SU-DHL-6 (cell line): ENCODE data around the gene ACAA1.

Source experiments
- H2AFZ ChIP-seq: fragments of 200-600 bp; sonication (generic); 2 replicates; pipeline ENCODE4 v1.6.1; 2014; ENCODE audit warnings: low read depth, mild to moderate bottlenecking, moderate library complexity, mixed read lengths, antibody characterized with exemption, low read length; ENCODE audit not compliant: severe bottlenecking
- H3F3A ChIP-seq: fragments of 200-600 bp; shearing (Covaris generic); 2 replicates; pipeline ENCODE4 v1.6.0; 2016; ENCODE audit warnings: antibody characterized with exemption, mild to moderate bottlenecking; ENCODE audit not compliant: insufficient read depth
- H3K27ac ChIP-seq: fragments of 200-600 bp; sonication (generic); 2 replicates; pipeline ENCODE4 v1.5.1; 2016; ENCODE audit warnings: low read depth, mild to moderate bottlenecking, low read length, moderate library complexity, mixed read lengths
- H3K27me3 ChIP-seq: fragments of 200-600 bp; sonication (generic), shearing (Covaris generic); 2 replicates; pipeline ENCODE4 v1.6.0; 2014; ENCODE audit warnings: mild to moderate bottlenecking, low read length
- H3K36me3 ChIP-seq: fragments of 200-600 bp; sonication (generic); 2 replicates; pipeline ENCODE4 v1.6.1; 2014; ENCODE audit warnings: mild to moderate bottlenecking, low read length, mixed read lengths
- H3K4me2 ChIP-seq: fragments of 300-600, 200-600 bp; shearing (Covaris generic), sonication (generic); 2 replicates; pipeline ENCODE4 v1.6.0; 2014; ENCODE audit warnings: low read length, low read depth, mild to moderate bottlenecking; ENCODE audit not compliant: poor library complexity, severe bottlenecking
- H3K4me3 ChIP-seq: fragments of 200-600 bp; sonication (generic); 2 replicates; pipeline ENCODE4 v1.5.1; 2014; ENCODE audit warnings: antibody characterized with exemption, low read length, mild to moderate bottlenecking, mixed read lengths; ENCODE audit not compliant: insufficient read depth, poor library complexity, severe bottlenecking
- H3K79me2 ChIP-seq: fragments of 200-600 bp; sonication (generic); 2 replicates; pipeline ENCODE4 v1.6.1; 2014; ENCODE audit warnings: mild to moderate bottlenecking, low read length, moderate library complexity; ENCODE audit not compliant: insufficient read depth
- H3K9ac ChIP-seq: fragments of 200-600 bp; sonication (generic); 2 replicates; pipeline ENCODE4 v1.7.0; 2014; ENCODE audit warnings: mild to moderate bottlenecking, low read length
- H3K9me2 ChIP-seq: fragments of 200-600 bp; sonication (generic); replicated peaks from 2 replicates; pipeline ENCODE4 v1.6.1; 2014; ENCODE audit warnings: low read length; ENCODE audit not compliant: insufficient read depth
- H3K9me3 ChIP-seq: fragments of 200-600 bp; sonication (generic); 2 replicates; pipeline ENCODE4 v1.6.1; 2014; ENCODE audit warnings: low read length, mixed read lengths; ENCODE audit not compliant: insufficient read depth
- H4K20me1 ChIP-seq: fragments of 200-600 bp; sonication (generic); 2 replicates; pipeline ENCODE4 v1.6.1; 2014; ENCODE audit warnings: low read depth, mild to moderate bottlenecking, antibody characterized with exemption, low read length, moderate library complexity, mixed read lengths
- EZH2phosphoT487 ChIP-seq: fragments of 200-600 bp; sonication (generic), shearing (Covaris generic); conservative IDR thresholded peaks from 2 replicates; pipeline ENCODE4 v1.6.1; 2018; ENCODE audit warnings: mild to moderate bottlenecking, antibody characterized with exemption, low read length, moderate library complexity, mixed read lengths
- TF ChIP-seq, protein P1 (sequence below): fragments of 200-600 bp; sonication (generic); IDR thresholded peaks from one replicate; pipeline ENCODE4 v1.5.1; 2017; ENCODE audit warnings: antibody characterized with exemption, mild to moderate bottlenecking, low read length, moderate library complexity; ENCODE audit not compliant: insufficient read depth, poor library complexity, severe bottlenecking

ACAA1 gene

GRCh38 chr3:38094999-38095398 is 41.9 kb downstream of the ACAA1 start:
- Histone ChIP-seq H3K27ac (no peak overlapping the region), H3K27me3 (no peaks in the 10 kb centered on the region), H3K9ac (no peak overlapping the region), H3F3A (no peaks in the 10 kb centered on the region), H3K9me2 (no peaks in the 10 kb centered on the region), H3K79me2 (no peaks in the 10 kb centered on the region), H3K4me3 (no peak overlapping the region), H3K9me3 (no peaks in the 10 kb centered on the region), H4K20me1 (no peaks in the 10 kb centered on the region), H2AFZ (no peak overlapping the region), H3K36me3 (no peaks in the 10 kb centered on the region), H3K4me2 (no peak overlapping the region)
- TF ChIP-seq, protein P1, sequence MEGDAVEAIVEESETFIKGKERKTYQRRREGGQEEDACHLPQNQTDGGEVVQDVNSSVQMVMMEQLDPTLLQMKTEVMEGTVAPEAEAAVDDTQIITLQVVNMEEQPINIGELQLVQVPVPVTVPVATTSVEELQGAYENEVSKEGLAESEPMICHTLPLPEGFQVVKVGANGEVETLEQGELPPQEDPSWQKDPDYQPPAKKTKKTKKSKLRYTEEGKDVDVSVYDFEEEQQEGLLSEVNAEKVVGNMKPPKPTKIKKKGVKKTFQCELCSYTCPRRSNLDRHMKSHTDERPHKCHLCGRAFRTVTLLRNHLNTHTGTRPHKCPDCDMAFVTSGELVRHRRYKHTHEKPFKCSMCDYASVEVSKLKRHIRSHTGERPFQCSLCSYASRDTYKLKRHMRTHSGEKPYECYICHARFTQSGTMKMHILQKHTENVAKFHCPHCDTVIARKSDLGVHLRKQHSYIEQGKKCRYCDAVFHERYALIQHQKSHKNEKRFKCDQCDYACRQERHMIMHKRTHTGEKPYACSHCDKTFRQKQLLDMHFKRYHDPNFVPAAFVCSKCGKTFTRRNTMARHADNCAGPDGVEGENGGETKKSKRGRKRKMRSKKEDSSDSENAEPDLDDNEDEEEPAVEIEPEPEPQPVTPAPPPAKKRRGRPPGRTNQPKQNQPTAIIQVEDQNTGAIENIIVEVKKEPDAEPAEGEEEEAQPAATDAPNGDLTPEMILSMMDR: no peak
- TF ChIP-seq EZH2phosphoT487: no peak

DNA sequence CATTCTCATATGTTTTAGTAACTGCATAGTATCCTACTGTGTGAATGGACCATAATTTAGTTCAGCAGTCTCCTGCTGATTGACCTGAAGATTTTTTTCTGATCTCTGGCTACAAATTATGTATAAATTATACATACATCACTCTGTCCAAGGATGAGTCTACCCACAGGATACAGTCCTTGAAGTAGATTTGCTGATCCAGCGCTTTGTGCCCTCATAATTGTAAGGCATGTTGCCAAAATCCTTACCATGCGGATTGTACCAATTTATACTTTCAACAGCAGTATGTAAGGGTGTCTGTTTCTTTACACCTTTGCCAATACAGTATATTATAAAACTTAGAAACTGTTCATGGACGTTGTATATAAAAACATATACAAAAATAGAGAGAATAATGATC is 46.5 kb downstream of the ACAA1 start:
- Histone ChIP-seq H3K9ac (no peak overlapping the region), H3F3A (no peaks in the 10 kb centered on the region), H3K9me3 (no peaks in the 10 kb centered on the region), H2AFZ (no peak overlapping the region), H3K4me3 (no peak overlapping the region), H3K27ac (no peak overlapping the region), H3K27me3 (no peaks in the 10 kb centered on the region), H3K4me2 (no peak overlapping the region), H3K36me3 (no peaks in the 10 kb centered on the region), H3K9me2 (no peaks in the 10 kb centered on the region), H4K20me1 (no peaks in the 10 kb centered on the region), H3K79me2 (no peaks in the 10 kb centered on the region)
- TF ChIP-seq EZH2phosphoT487: no peak
- TF ChIP-seq, protein P1: no peak

GRCh38 chr3:38089163-38089562 is 47.8 kb downstream of the ACAA1 start:
- no peaks in the 10 kb centered on the region for H3K9me2 ChIP-seq
- H2AFZ ChIP-seq: no peak overlapping the region
- no peaks in the 10 kb centered on the region for H4K20me1 ChIP-seq
- no peaks in the 10 kb centered on the region for H3K79me2 ChIP-seq
- no peaks in the 10 kb centered on the region for H3K36me3 ChIP-seq
- H3F3A ChIP-seq: peaks cover 3% of the 10 kb centered on the region; the same call in 1 of the 2 replicates
- TF ChIP-seq EZH2phosphoT487: no peak
- TF ChIP-seq, protein P1: no peak
- no peak overlapping the region for H3K4me3 ChIP-seq
- no peak overlapping the region for H3K27ac ChIP-seq
- H3K9ac ChIP-seq: no peak overlapping the region
- H3K4me2 ChIP-seq: no peak overlapping the region
- no peaks in the 10 kb centered on the region for H3K27me3 ChIP-seq
- H3K9me3 ChIP-seq: peaks cover 4% of the 10 kb centered on the region; the same call in 1 of the 2 replicates
